GM18868 (cell line): Measurements from ENCODE around the gene DDX1.
"Not testable (repeated sequence)": the region's sequence is repeated elsewhere in the genome, so short reads cannot be mapped to it uniquely, and the experiment has no call there.

ENCODE experiments used
- ATAC-seq: cut with Tn5 transposase; IDR thresholded peaks from one replicate; pipeline ENCODE4 v1.9.1; 2021; ENCODE audit warnings: mild to moderate bottlenecking, moderate library complexity; ENCODE audit not compliant: unreplicated experiment

DDX1 gene

GRCh38 chr2:15614545-15615300 is 23.1 kb downstream of the DDX1 start:
- ATAC-seq = no peak

GRCh38 chr2:15615301-15615920 is 23.7 kb downstream of the DDX1 start:
- no peak for ATAC-seq

- ATAC-seq = no peak
Measured at GRCh38 chr2:15616429-15616828, 24.8 kb downstream of the DDX1 start.

- ATAC-seq = no peak
Measured at GRCh38 chr2:15616850-15617777, 25.4 kb downstream of the DDX1 start.

- no peak for ATAC-seq
Measured at GRCh38 chr2:15617778-15618448, 26.2 kb downstream of the DDX1 start.

- ATAC-seq = no peak
Measured at GRCh38 chr2:15618449-15618855, 26.8 kb downstream of the DDX1 start.

- ATAC-seq = no peak
Measured at GRCh38 chr2:15619076-15619475, 27.4 kb downstream of the DDX1 start.

- ATAC-seq = no peak
Measured at GRCh38 chr2:15619510-15619909, 27.8 kb downstream of the DDX1 start.

GRCh38 chr2:15619938-15620337 is 28.3 kb downstream of the DDX1 start:
- ATAC-seq = no peak

- no peak for ATAC-seq
Measured at GRCh38 chr2:15620340-15620739, 28.7 kb downstream of the DDX1 start.

GRCh38 chr2:15620857-15621471 is 29.3 kb downstream of the DDX1 start:
- ATAC-seq = no peak

GRCh38 chr2:15621472-15621870 is 29.8 kb downstream of the DDX1 start:
- ATAC-seq = not testable (repeated sequence)

GRCh38 chr2:15622214-15622613 is 30.5 kb downstream of the DDX1 start:
- ATAC-seq = no peak

- ATAC-seq = no peak
Measured at GRCh38 chr2:15622614-15623480, 31.2 kb downstream of the DDX1 start.

- no peak for ATAC-seq
Measured at GRCh38 chr2:15623481-15623796, 31.8 kb downstream of the DDX1 start.

GRCh38 chr2:15623898-15624541 is 32.4 kb downstream of the DDX1 start:
- no peak for ATAC-seq

- no peak for ATAC-seq
Measured at GRCh38 chr2:15624903-15625302, 33.2 kb downstream of the DDX1 start.

GRCh38 chr2:15625344-15626036 is 33.8 kb downstream of the DDX1 start:
- ATAC-seq = no peak

- no peak for ATAC-seq
Measured at GRCh38 chr2:15626126-15626525, 34.5 kb downstream of the DDX1 start.
